Parathyroid adenoma (tissue), 2 donors: ENCODE measurements around the gene LHFPL6.

Experiments used
- H2AFZ ChIP-seq: fragments of 300-600 bp; sonication (generic); one replicate; pipeline ENCODE4 v1.7.0; 2017; ENCODE audit warnings: antibody characterized with exemption, mild to moderate bottlenecking
- H3K27ac ChIP-seq: fragments of 300-600 bp; sonication (generic); one replicate; pipeline ENCODE4 v1.7.0; 2017
- H3K27me3 ChIP-seq: fragments of 300-600 bp; sonication (generic); one replicate; pipeline ENCODE4 v1.7.0; 2017; ENCODE audit warnings: low read length; ENCODE audit not compliant: control insufficient read depth, insufficient read depth
- H3K36me3 ChIP-seq: fragments of 300-600 bp; sonication (generic); one replicate; pipeline ENCODE4 v1.7.0; 2017; ENCODE audit warnings: low read length; ENCODE audit not compliant: control insufficient read depth, insufficient read depth
- H3K4me1 ChIP-seq: fragments of 300-600 bp; sonication (generic); one replicate; pipeline ENCODE4 v1.7.0; 2017; ENCODE audit warnings: control low read depth
- H3K4me2 ChIP-seq: fragments of 300-600 bp; sonication (generic); one replicate; pipeline ENCODE4 v1.7.0; 2017; ENCODE audit warnings: low read length
- H3K4me3 ChIP-seq: fragments of 300-600 bp; sonication (generic); one replicate; pipeline ENCODE4 v1.7.0; 2017; ENCODE audit warnings: low read depth, low read length
- H3K79me2 ChIP-seq: fragments of 300-600 bp; sonication (generic); one replicate; pipeline ENCODE4 v1.7.0; 2017; ENCODE audit warnings: control low read depth
- H3K9ac ChIP-seq: fragments of 300-600 bp; sonication (generic); one replicate; pipeline ENCODE4 v1.7.0; 2017; ENCODE audit warnings: mild to moderate bottlenecking
- H3K9me3 ChIP-seq: fragments of 300-600 bp; sonication (generic); one replicate; pipeline ENCODE4 v1.7.0; 2017; ENCODE audit warnings: low read length; ENCODE audit not compliant: control insufficient read depth
- TF ChIP-seq, protein P1 (sequence below): fragments of 300-600 bp; sonication (generic); IDR thresholded peaks from one replicate; pipeline ENCODE4 v1.7.0; 2017; ENCODE audit warnings: antibody characterized with exemption, mild to moderate bottlenecking
- donor health status: primary hyperparathyroidism.

The LHFPL6 gene

DNA sequence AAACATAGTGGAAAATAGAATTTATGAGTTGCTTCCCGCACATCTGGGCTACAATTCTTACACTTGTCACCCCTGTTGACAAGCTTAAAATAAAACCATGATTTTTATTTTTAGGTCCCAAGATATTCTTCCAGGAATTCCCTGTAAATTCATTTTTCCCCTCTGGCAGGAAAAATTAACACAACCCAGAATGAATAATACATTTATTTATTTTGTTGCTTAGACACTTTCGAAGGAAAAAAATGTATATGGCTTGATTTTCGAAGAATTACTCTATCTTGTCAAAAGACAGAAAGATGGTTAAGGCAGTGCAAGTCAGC is 74.4 kb downstream of the LHFPL6 start:
- TF ChIP-seq, protein P1, sequence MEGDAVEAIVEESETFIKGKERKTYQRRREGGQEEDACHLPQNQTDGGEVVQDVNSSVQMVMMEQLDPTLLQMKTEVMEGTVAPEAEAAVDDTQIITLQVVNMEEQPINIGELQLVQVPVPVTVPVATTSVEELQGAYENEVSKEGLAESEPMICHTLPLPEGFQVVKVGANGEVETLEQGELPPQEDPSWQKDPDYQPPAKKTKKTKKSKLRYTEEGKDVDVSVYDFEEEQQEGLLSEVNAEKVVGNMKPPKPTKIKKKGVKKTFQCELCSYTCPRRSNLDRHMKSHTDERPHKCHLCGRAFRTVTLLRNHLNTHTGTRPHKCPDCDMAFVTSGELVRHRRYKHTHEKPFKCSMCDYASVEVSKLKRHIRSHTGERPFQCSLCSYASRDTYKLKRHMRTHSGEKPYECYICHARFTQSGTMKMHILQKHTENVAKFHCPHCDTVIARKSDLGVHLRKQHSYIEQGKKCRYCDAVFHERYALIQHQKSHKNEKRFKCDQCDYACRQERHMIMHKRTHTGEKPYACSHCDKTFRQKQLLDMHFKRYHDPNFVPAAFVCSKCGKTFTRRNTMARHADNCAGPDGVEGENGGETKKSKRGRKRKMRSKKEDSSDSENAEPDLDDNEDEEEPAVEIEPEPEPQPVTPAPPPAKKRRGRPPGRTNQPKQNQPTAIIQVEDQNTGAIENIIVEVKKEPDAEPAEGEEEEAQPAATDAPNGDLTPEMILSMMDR, result no peak
- no peak overlapping the region for H3K27ac ChIP-seq
- H3K4me2 ChIP-seq, result no peak overlapping the region
- H3K4me3 ChIP-seq, result no peak overlapping the region
- H3K27me3 ChIP-seq, result no peaks in the 10 kb centered on the region
- no peaks in the 10 kb centered on the region for H3K36me3 ChIP-seq
- H2AFZ ChIP-seq, result no peak overlapping the region
- H3K9me3 ChIP-seq, result no peaks in the 10 kb centered on the region
- H3K9ac ChIP-seq, result no peak overlapping the region
- no peaks in the 10 kb centered on the region for H3K79me2 ChIP-seq
- no peaks in the 10 kb centered on the region for H3K4me1 ChIP-seq

GRCh38 chr13:39527961-39528660 is 74.9 kb downstream of the LHFPL6 start:
- H3K79me2 ChIP-seq, result no peaks in the 10 kb centered on the region
- H3K4me3 ChIP-seq, result no peak overlapping the region

GRCh38 chr13:39527301-39527700 is 75.7 kb downstream of the LHFPL6 start:
- Histone ChIP-seq H3K9ac (no peak overlapping the region), H3K4me2 (no peak overlapping the region), H3K9me3 (no peaks in the 10 kb centered on the region), H3K36me3 (no peaks in the 10 kb centered on the region), H3K27me3 (no peaks in the 10 kb centered on the region), H3K4me1 (no peaks in the 10 kb centered on the region), H3K4me3 (no peak overlapping the region), H3K79me2 (no peaks in the 10 kb centered on the region), H2AFZ (no peak overlapping the region), H3K27ac (no peak overlapping the region)
- TF ChIP-seq, protein P1, result no peak

More at GRCh38 chr13:39527961-39528660, 74.9 kb downstream of the LHFPL6 start:
- H2AFZ ChIP-seq, result no peak overlapping the region
- H3K9ac ChIP-seq, result no peak overlapping the region
- H3K36me3 ChIP-seq, result no peaks in the 10 kb centered on the region
- H3K9me3 ChIP-seq, result no peaks in the 10 kb centered on the region
- H3K27me3 ChIP-seq, result no peaks in the 10 kb centered on the region
- TF ChIP-seq, protein P1, result no peak
- H3K27ac ChIP-seq, result no peak overlapping the region
- H3K4me1 ChIP-seq, result no peaks in the 10 kb centered on the region
- H3K4me2 ChIP-seq, result no peak overlapping the region

DNA sequence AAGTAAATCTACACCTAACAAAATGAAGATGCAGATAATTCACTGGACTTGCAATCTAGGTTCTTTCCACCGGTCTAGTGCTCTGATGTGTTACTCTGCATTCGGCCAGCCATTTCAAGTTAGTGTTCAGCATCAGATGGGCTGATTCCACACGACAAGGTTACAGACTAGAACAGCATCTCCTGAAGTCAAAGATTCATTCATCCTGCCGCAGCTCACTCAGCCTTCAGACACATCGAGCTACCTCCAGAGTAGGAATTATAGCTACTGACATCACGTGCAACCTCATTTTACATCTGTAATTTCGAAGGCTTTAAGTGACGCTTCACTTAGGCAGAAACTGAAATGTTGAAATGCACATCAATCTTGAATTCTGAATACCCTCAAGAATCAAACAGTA is 76.5 kb downstream of the LHFPL6 start:
- Histone ChIP-seq H3K27ac (no peak overlapping the region), H3K4me2 (no peak overlapping the region), H3K4me1 (no peaks in the 10 kb centered on the region), H3K9me3 (no peaks in the 10 kb centered on the region), H3K27me3 (no peaks in the 10 kb centered on the region), H3K4me3 (no peak overlapping the region), H3K79me2 (no peaks in the 10 kb centered on the region), H3K36me3 (no peaks in the 10 kb centered on the region), H2AFZ (no peak overlapping the region), H3K9ac (no peak overlapping the region)
- TF ChIP-seq, protein P1, result no peak

- no peaks in the 10 kb centered on the region for H3K36me3 ChIP-seq
- no peak overlapping the region for H2AFZ ChIP-seq
- H3K9me3 ChIP-seq, result no peaks in the 10 kb centered on the region
- H3K27me3 ChIP-seq, result no peaks in the 10 kb centered on the region
- H3K9ac ChIP-seq, result no peak overlapping the region
- H3K4me2 ChIP-seq, result no peak overlapping the region
- no peaks in the 10 kb centered on the region for H3K79me2 ChIP-seq
- no peak overlapping the region for H3K4me3 ChIP-seq
- H3K4me1 ChIP-seq, result no peaks in the 10 kb centered on the region
- TF ChIP-seq, protein P1, result no peak
- H3K27ac ChIP-seq, result no peak overlapping the region
Observed at GRCh38 chr13:39525506-39525905, 77.5 kb downstream of the LHFPL6 start.
